Measurements from ENCODE around the gene PRELP. TPM values are rescaled to one million over a fixed set of nuclear protein-coding genes. Genes with fewer than 3 reads are reported as not detected.

Gene PRELP
- total and polyA plus RNA-seq, 11 donors: 3.6 to 61.9 (median 13.6) TPM

DNA sequence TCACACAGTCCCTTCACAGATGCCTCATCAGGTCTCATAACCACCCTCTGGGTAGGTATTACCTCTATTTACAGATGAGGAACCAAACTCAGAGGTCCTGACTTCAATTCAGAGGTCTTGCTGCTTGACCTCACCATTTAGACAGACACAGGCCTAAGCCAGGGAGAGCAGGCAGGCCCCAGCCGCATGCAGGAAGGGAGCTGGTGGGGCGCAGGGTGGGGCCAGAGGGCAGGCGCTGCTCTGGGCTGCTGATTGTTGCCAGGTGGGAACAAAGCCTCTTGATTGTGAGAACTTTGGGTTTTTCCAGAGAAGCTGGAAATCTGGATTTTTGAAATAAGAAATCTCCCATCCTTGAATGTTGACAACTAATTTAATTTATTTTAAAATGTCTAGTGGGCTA, 19.9 kb upstream of the PRELP start:
- Histone ChIP-seq H3K27me3 (peaks cover 0 to 10% (median 0%) of the 10 kb centered on the region in 9 donors), H3K27ac (no peak overlapping the region), H3K4me3 (no peak overlapping the region), H3K36me3 (no peaks in the 10 kb centered on the region), H3K9me3 (no peaks in the 10 kb centered on the region), H3K4me1 (peaks cover 0 to 10% (median 0%) of the 10 kb centered on the region in 12 donors)
- TF ChIP-seq POLR2A (IDR thresholded peaks at IDR 0.05): no peak
- TF ChIP-seq, protein P1, sequence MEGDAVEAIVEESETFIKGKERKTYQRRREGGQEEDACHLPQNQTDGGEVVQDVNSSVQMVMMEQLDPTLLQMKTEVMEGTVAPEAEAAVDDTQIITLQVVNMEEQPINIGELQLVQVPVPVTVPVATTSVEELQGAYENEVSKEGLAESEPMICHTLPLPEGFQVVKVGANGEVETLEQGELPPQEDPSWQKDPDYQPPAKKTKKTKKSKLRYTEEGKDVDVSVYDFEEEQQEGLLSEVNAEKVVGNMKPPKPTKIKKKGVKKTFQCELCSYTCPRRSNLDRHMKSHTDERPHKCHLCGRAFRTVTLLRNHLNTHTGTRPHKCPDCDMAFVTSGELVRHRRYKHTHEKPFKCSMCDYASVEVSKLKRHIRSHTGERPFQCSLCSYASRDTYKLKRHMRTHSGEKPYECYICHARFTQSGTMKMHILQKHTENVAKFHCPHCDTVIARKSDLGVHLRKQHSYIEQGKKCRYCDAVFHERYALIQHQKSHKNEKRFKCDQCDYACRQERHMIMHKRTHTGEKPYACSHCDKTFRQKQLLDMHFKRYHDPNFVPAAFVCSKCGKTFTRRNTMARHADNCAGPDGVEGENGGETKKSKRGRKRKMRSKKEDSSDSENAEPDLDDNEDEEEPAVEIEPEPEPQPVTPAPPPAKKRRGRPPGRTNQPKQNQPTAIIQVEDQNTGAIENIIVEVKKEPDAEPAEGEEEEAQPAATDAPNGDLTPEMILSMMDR (IDR thresholded peaks at IDR 0.05): no peak
- intact Hi-C loops (cut with DNase I): no loop called here
- no peak for ATAC-seq
- DNase-seq: no peak
- WGBS, 4 donors: 78 to 95% (median 89%) methylated on average over 3 of the region's 3 CpGs

DNA sequence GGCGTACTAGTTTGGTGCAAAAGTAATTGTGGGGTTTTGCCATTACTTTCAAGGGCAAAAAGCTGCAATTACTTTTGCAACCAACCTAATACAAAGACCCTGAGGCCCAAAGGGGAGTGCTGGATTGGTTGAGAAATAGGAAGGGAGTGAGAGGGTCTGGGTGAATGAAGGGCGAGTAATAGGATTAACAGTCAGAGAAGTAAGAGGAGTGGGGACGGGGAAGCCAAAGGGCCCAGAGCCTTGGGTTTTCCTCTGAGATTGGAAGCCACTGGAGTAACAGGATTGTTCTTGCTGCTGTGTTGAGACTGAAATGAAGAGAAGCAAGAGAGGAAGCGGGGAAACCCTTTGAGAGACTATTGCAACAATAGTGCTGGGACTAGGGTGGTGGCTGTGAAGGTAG, 19.0 kb upstream of the PRELP start:
- Histone ChIP-seq H3K27ac (no peak overlapping the region), H3K9me3 (no peaks in the 10 kb centered on the region), H3K36me3 (no peaks in the 10 kb centered on the region), H3K4me1 (peaks cover 0 to 8% (median 0%) of the 10 kb centered on the region in 12 donors), H3K27me3 (peaks cover 0 to 10% (median 0%) of the 10 kb centered on the region in 9 donors), H3K4me3 (no peak overlapping the region)
- TF ChIP-seq POLR2A (IDR thresholded peaks at IDR 0.05): no peak
- TF ChIP-seq, protein P1 (IDR thresholded peaks at IDR 0.05): no peak
- no peak for DNase-seq
- ATAC-seq: no peak
- intact Hi-C loops (cut with DNase I): no loop called here
- 79 to 97% (median 91%) methylated on average over 4 of the region's 4 CpGs for WGBS, 4 donors

DNA sequence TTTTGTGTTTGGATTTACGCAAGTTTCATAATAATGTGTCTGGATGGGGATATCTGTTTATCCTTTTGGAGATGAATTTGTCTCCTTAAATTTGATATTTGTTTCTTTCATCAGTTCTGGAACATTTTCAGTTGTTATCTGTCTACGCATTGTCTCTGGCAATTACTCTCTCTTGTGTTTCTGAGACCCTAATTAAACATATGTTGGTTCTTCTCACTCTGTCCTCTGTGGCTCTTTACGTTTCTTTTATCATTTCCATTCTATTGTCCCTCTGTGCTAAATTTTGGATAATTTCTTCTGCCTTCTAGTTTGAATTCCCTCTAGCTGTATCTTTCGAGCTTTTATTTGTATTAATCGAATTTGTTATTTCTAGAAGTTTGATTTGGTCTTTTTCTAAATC, 17.5 kb upstream of the PRELP start:
- H3K36me3 ChIP-seq: no peaks in the 10 kb centered on the region
- H3K9me3 ChIP-seq: no peaks in the 10 kb centered on the region
- no peak overlapping the region for H3K4me3 ChIP-seq
- H3K4me1 ChIP-seq: peaks cover 0 to 10% (median 0%) of the 10 kb centered on the region in 12 donors
- WGBS, 4 donors: 94 to 98% (median 97%) methylated on average over 5 of the region's 5 CpGs
- no peak for DNase-seq
- peaks cover 0 to 10% (median 0%) of the 10 kb centered on the region in 9 donors for H3K27me3 ChIP-seq
- intact Hi-C loops (cut with DNase I): no loop called here
- no peak for ATAC-seq
- H3K27ac ChIP-seq: no peak overlapping the region
- TF ChIP-seq, protein P1 (IDR thresholded peaks at IDR 0.05): no peak
- no peak for TF ChIP-seq POLR2A (IDR thresholded peaks at IDR 0.05)

DNA sequence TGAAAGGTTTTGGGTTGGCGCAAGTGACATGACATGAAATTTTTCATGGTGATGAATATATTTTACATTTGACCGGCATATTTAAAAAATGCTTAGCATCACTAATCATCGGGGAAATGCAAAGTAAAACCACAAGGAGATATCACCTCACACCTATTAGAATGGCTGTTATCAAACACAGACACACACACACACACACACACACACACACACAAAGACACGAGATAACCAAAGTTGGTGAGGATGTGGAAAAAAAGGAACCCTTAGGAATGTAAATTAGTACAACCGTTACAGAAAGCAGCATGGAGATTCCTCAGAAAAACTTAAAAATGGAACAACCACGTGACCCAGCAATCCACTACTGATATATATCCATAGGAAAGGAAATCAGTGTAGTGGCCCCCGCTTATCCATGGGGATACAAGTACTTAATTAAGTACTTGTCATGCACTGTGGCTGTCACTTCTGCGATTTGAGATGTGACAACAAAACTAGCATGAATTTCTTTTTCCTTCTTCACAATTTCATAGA, 15.9 kb upstream of the PRELP start:
- no peaks in the 10 kb centered on the region for H3K9me3 ChIP-seq
- ATAC-seq: no peak
- H3K36me3 ChIP-seq: no peaks in the 10 kb centered on the region
- TF ChIP-seq, protein P1 (IDR thresholded peaks at IDR 0.05): no peak
- TF ChIP-seq POLR2A (IDR thresholded peaks at IDR 0.05): no peak
- 68 to 73% (median 70%) methylated on average over 8 of the region's 8 CpGs for WGBS, 4 donors
- H3K27ac ChIP-seq: no peak overlapping the region
- intact Hi-C loops (cut with DNase I): loop anchor here in 1 of 10 donors (10.0 kb wide), 1 partner anchor 215 kb away; no protein-coding TSS in a partner anchor
- no peak overlapping the region for H3K4me3 ChIP-seq
- H3K27me3 ChIP-seq: peaks cover 0 to 5% (median 0%) of the 10 kb centered on the region in 9 donors
- no peak for DNase-seq
- H3K4me1 ChIP-seq: peaks cover 0 to 26% (median 1%) of the 10 kb centered on the region in 12 donors
